ENCODE measurements around the gene LCP2.

- no peak for TF ChIP-seq CTCF (IDR thresholded peaks at IDR 0.05; ENCODE audit: insufficient read depth, low read length)
- no peak for TF ChIP-seq REST (IDR thresholded peaks at IDR 0.05; ENCODE audit: insufficient replicate concordance, low read depth)
- TF ChIP-seq POLR2AphosphoS5 (IDR thresholded peaks at IDR 0.05; ENCODE audit: low read depth): no peak
Observed at GRCh38 chr5:170312301-170312595, 14.7 kb upstream of the LCP2 start.
